Measurements from ENCODE around the gene SAXO2.

DNA sequence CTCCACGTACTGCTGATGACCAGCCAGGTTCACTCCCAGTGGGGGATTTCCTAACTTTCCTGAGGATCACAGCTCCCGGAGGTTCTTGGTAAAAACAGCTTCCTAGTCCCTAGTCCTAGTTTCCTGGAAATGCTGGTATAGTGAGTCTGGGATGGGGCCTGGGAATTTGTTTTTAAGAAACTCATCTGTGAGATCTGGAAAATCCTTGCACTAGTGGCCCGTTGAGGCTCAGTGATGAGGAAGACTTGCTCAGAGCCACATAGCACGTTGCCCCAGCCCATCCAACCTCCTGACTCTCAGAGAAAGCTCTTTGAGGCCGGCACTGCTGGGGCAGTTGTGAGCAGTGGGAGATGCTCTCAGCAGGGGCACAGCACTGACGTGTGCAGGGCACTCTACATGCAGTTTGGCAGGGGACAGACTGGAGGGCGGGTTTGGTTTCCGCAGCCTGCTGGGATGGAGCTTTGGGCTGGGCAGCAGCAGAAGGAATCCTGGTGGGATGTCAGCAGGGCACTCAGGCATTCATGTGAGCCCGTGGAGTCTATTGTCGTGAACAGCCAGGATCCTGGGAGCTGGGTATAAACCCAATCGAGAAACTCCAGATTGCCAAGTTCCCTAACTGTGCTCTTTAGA is 31.6 kb downstream of the SAXO2 start:
- TF ChIP-seq RCOR1 (conservative IDR thresholded peaks at IDR 0.05; ENCODE audit: low read depth, low read length) (no peak), BCL11A (IDR thresholded peaks at IDR 0.05; ENCODE audit: low read depth, low read length) (no peak), BHLHE40 (IDR thresholded peaks at IDR 0.05; ENCODE audit: borderline replicate concordance in 1 of 2, low read depth in 2 of 2, low read length in 1 of 2) (no peak), ZBTB33 (IDR thresholded peaks at IDR 0.05) (no peak), ATF3 (IDR thresholded peaks at IDR 0.05; ENCODE audit: borderline replicate concordance, extremely low read depth, low read depth, low read length) (no peak), CTCF (IDR thresholded peaks at IDR 0.05 in 2 of 3, conservative IDR thresholded peaks at IDR 0.05 in 1 of 3; ENCODE audit: control insufficient read depth in 2 of 3, extremely low read depth in 1 of 3, insufficient read depth in 1 of 3, low read depth in 3 of 3, low read length in 3 of 3) (no peak), POLR2A (IDR thresholded peaks at IDR 0.05; ENCODE audit: low read depth, low read length) (no peak), CREM (IDR thresholded peaks at IDR 0.05; ENCODE audit: low read depth) (no peak), RFX5 (IDR thresholded peaks at IDR 0.05; ENCODE audit: low read depth, low read length) (no peak), HDAC2 (IDR thresholded peaks at IDR 0.05) (no peak), MXI1 (IDR thresholded peaks at IDR 0.05; ENCODE audit: low read depth, low read length) (no peak), ELK1 (IDR thresholded peaks at IDR 0.05; ENCODE audit: low read depth, low read length) (no peak), SMC3 (IDR thresholded peaks at IDR 0.05; ENCODE audit: borderline replicate concordance, low read length) (no peak)
